Measurements from ENCODE around the gene MAD1L1. TPM values are rescaled to one million over a fixed set of nuclear protein-coding genes. Genes with fewer than 3 reads are reported as not detected.
A peak's percentile ranks its signal among the peaks of the same experiment; 100 is the strongest.

The MAD1L1 gene
- total RNA-seq, 6 experiments from 2014 or later: 15.1 to 37.4 (median 20.5) TPM

- no peak overlapping the region for H3K4me3 ChIP-seq
- intact Hi-C loops (cut with DNase I): no loop called here
- ATAC-seq (no peak), DNase-seq (no peak)
- no peak overlapping the region for H3K27ac ChIP-seq
- no peaks in the 10 kb centered on the region for H3K27me3 ChIP-seq
- H3K4me1 ChIP-seq: peaks cover 0 to 10% (median 3%) of the 10 kb centered on the region in 4 donors
- no peaks in the 10 kb centered on the region for H3K36me3 ChIP-seq
- TF ChIP-seq CTCF (IDR thresholded peaks at IDR 0.05): no peak
- 56% methylated on average over 4 of the region's 4 CpGs for WGBS (ENCODE audit: insufficient coverage, low coverage, low lambda C conversion rate, missing lambda C conversion rate)
- no peaks in the 10 kb centered on the region for H3K9me3 ChIP-seq
Observed at GRCh38 chr7:2279896-2280295, 47.2 kb upstream of the MAD1L1 start.

GRCh38 chr7:2278026-2278425 is 45.3 kb upstream of the MAD1L1 start:
- DNase-seq (no peak), ATAC-seq (no peak)
- Histone ChIP-seq H3K27ac (no peak overlapping the region), H3K27me3 (no peaks in the 10 kb centered on the region), H3K4me1 (peaks cover 0 to 10% (median 3%) of the 10 kb centered on the region in 4 donors), H3K36me3 (no peaks in the 10 kb centered on the region), H3K9me3 (no peaks in the 10 kb centered on the region), H3K4me3 (no peak overlapping the region)
- intact Hi-C loops (cut with DNase I): no loop called here
- TF ChIP-seq CTCF (IDR thresholded peaks at IDR 0.05): no peak
- TF ChIP-seq POLR2A (IDR thresholded peaks at IDR 0.05): no peak
- WGBS (ENCODE audit: insufficient coverage, low coverage, low lambda C conversion rate, missing lambda C conversion rate): 96% methylated on average over 7 of the region's 11 CpGs

GRCh38 chr7:2276107-2276506 is 43.4 kb upstream of the MAD1L1 start:
- Histone ChIP-seq H3K27ac (no peak overlapping the region), H3K9me3 (no peaks in the 10 kb centered on the region), H3K4me3 (no peak overlapping the region), H3K36me3 (no peaks in the 10 kb centered on the region), H3K4me1 (peaks cover 0 to 10% (median 3%) of the 10 kb centered on the region in 4 donors), H3K27me3 (no peaks in the 10 kb centered on the region)
- TF ChIP-seq POLR2A (IDR thresholded peaks at IDR 0.05) (no peak), CTCF (IDR thresholded peaks at IDR 0.05) (no peak)
- 100% methylated on average over 2 of the region's 18 CpGs for WGBS (ENCODE audit: insufficient coverage, low coverage, low lambda C conversion rate, missing lambda C conversion rate)
- no peak for DNase-seq
- intact Hi-C loops (cut with DNase I): no loop called here
- peak in 1 of 4 donors; percentile 26 for ATAC-seq

GRCh38 chr7:2275101-2275500 is 42.4 kb upstream of the MAD1L1 start:
- H3K36me3 ChIP-seq: no peaks in the 10 kb centered on the region
- ATAC-seq: no peak

More at GRCh38 chr7:2275101-2275500, 42.4 kb upstream of the MAD1L1 start:
- Histone ChIP-seq H3K27me3 (no peaks in the 10 kb centered on the region), H3K9me3 (no peaks in the 10 kb centered on the region), H3K4me1 (peaks cover 0 to 5% (median 1%) of the 10 kb centered on the region in 4 donors), H3K4me3 (no peak overlapping the region), H3K27ac (no peak overlapping the region)
- no peak for DNase-seq
- TF ChIP-seq CTCF (IDR thresholded peaks at IDR 0.05) (no peak), POLR2A (IDR thresholded peaks at IDR 0.05) (no peak)
- 72% methylated on average over 8 of the region's 18 CpGs for WGBS (ENCODE audit: insufficient coverage, low coverage, low lambda C conversion rate, missing lambda C conversion rate)
- intact Hi-C loops (cut with DNase I): no loop called here
